Memory B cell (primary cell): Measurements from ENCODE around the gene SCLT1.

Experiments
- ATAC-seq: fragments of 150-1000 bp; cut with Tn5 transposase; 2 replicates; pipeline ENCODE4 v1.10.0; 2021; ENCODE audit warnings: low read depth, mild to moderate bottlenecking, moderate library complexity
- DNase-seq, 2 donors: peaks; one replicate each; pipeline ENCODE4 v3.0.0; 2022; ENCODE audit warnings: low spot score in 2 of 2
- H3K27ac Mint-ChIP-seq: one replicate; pipeline ENCODE4 v1.8.0; 2022; ENCODE audit warnings: mild to moderate bottlenecking, moderate library complexity, mixed read lengths
- H3K27me3 Mint-ChIP-seq: one replicate; pipeline ENCODE4 v1.8.0; 2022; ENCODE audit warnings: mixed read lengths
- H3K36me3 Mint-ChIP-seq: one replicate; pipeline ENCODE4 v1.8.0; 2022; ENCODE audit warnings: mild to moderate bottlenecking, mixed read lengths
- H3K4me1 Mint-ChIP-seq: one replicate; pipeline ENCODE4 v1.8.0; 2022; ENCODE audit warnings: mixed read lengths
- H3K4me3 Mint-ChIP-seq: one replicate; pipeline ENCODE4 v1.8.0; 2022; ENCODE audit warnings: mild to moderate bottlenecking, moderate library complexity, mixed read lengths
- H3K9me3 Mint-ChIP-seq: one replicate; pipeline ENCODE4 v1.8.0; 2022; ENCODE audit warnings: mixed read lengths

Gene SCLT1

DNA sequence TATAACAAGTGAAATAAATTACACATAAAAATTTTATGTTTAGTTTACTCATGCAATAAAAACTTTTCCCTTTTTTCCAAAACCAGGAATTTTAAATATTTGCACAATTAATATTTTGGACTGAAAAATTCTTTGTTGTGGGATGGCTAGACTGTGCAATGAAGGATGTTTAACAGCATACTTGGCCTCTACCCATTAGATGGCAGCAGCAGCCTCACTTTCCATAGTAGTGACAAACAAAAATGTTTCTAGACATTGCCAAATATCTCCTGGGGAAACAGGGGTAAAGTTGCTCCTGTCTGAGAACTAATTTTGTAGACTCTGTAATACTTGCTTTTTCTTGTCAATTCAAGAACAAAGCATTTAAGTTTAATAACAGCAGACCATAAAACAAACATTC, 49.8 kb downstream of the SCLT1 start:
- ATAC-seq (no peak), DNase-seq (no peak)
- no peaks in the 10 kb centered on the region for H3K9me3 Mint-ChIP-seq
- no peak overlapping the region for H3K4me3 Mint-ChIP-seq
- H3K27me3 Mint-ChIP-seq, result no peaks in the 10 kb centered on the region
- peaks cover 10% of the 10 kb centered on the region for H3K36me3 Mint-ChIP-seq
- H3K27ac Mint-ChIP-seq, result no peak overlapping the region
- H3K4me1 Mint-ChIP-seq, result peaks cover 2% of the 10 kb centered on the region

DNA sequence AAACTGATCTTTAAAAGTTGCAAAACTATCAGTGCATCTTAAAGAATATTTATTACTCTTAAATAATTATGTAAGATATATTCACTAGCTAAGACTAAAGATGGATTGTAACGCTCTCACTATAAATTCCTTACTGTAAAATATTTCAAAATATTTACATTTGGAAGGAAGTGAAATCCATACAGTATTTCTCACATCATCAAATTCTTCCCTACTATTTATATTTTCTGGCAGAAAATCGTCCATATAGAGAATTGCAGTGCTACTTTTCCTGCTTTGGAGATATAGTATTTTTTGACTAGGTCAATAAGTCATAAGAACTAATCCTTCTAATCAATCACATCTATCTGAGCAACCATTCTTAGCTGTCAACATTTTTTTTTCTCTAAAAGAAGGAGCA, 52.9 kb downstream of the SCLT1 start:
- no peak overlapping the region for H3K27ac Mint-ChIP-seq
- ATAC-seq (no peak), DNase-seq (no peak)
- H3K4me3 Mint-ChIP-seq, result no peak overlapping the region
- H3K36me3 Mint-ChIP-seq, result peaks cover 20% of the 10 kb centered on the region
- H3K27me3 Mint-ChIP-seq, result no peaks in the 10 kb centered on the region
- no peaks in the 10 kb centered on the region for H3K4me1 Mint-ChIP-seq
- no peaks in the 10 kb centered on the region for H3K9me3 Mint-ChIP-seq

DNA sequence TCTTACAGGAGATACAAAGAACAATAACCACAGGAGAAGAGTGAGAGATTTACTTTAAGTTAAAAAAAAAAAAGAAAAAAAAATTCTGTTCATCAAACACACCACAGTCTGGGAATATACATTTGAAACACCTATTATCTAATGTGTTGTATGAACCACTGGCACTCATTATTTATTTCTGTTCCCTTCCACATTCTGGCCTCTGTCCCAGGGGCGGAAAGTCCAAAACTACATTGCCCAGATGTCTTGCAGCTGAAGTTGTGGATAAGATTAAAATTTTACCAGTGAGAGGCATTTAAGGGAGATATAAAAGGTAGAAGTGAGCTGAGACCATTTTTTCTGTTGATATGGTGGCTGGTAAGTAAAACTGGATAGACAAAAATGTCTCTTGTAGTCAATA, 56.2 kb downstream of the SCLT1 start:
- DNase-seq (no peak), ATAC-seq (no peak)
- no peaks in the 10 kb centered on the region for H3K9me3 Mint-ChIP-seq
- H3K4me1 Mint-ChIP-seq, result no peaks in the 10 kb centered on the region
- H3K27me3 Mint-ChIP-seq, result no peaks in the 10 kb centered on the region
- no peak overlapping the region for H3K4me3 Mint-ChIP-seq
- peaks cover 23% of the 10 kb centered on the region for H3K36me3 Mint-ChIP-seq
- no peak overlapping the region for H3K27ac Mint-ChIP-seq

DNA sequence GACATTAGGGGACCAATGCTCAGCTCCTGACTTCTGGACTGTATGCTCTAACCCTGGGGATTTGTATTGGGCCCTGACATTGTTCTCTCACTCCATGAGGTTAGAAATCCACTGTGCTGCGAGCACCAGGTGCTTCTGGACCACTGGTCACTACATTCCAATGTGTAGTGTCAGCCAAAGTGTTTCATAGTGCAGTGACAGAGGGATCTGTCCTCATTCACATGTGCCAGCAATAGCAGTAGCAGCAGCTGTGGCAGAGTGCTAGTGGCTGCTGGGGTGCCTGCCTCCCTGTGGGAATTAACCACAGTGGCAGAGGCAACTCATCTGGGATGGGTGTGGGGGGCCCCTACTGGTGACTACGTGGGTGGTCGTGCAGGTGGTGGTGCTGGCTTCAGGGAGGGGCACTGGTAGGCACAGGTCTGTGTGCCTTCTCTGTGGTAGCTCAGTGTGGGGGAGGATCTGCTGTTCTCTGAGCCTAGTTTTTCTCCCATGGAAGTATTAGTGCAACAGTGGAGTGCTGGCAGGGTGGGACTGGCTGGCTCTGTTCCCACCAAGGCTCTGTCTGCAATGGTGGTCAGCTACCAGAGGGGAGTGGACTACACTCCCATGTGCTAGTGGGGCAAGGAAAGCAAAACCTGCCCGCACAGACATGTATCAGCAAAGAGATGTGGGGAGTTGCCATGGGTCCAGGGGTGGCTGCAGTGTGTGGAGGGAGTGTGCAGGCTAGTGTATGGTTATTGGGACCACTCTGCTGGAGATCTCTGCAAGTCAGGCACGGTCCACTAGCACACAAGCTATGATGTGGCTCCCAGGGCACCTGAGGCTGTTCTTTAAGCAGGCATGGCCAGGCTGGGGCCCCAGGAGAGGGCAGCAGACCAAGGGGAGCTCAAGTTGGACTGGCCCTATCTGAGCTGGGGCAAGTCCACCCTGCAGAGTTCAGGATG, 78.5 kb downstream of the SCLT1 start:
- Mint-ChIP-seq H3K4me3 (no peak overlapping the region), H3K36me3 (peaks cover 16% of the 10 kb centered on the region), H3K27ac (no peak overlapping the region), H3K9me3 (peaks cover 21% of the 10 kb centered on the region), H3K27me3 (no peaks in the 10 kb centered on the region), H3K4me1 (no peaks in the 10 kb centered on the region)
- DNase-seq, result no peak
- ATAC-seq, result no peak

DNA sequence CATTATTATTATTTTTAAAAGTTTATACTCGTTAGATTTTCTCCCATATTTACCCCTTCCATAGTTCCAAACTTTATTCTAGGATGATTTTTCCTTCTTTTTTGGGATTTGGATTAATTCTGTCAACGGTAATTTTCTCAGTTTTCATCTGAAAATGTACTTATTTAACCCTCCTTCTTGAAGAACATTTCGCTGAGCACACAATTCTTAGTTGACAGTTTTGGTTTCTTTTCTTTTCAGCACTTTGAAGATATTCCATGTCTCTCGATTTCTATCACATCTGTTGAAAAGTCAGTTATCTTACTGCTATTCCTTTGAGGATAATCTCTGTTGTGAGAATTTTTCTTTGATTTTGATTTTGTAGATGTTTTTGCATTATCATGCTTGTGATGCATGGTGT, 85.2 kb downstream of the SCLT1 start:
- Mint-ChIP-seq H3K9me3 (peaks cover 28% of the 10 kb centered on the region), H3K36me3 (peaks cover 8% of the 10 kb centered on the region), H3K27ac (no peak overlapping the region), H3K4me3 (no peak overlapping the region), H3K27me3 (no peaks in the 10 kb centered on the region), H3K4me1 (no peaks in the 10 kb centered on the region)
- no peak for DNase-seq
- ATAC-seq, result no peak

DNA sequence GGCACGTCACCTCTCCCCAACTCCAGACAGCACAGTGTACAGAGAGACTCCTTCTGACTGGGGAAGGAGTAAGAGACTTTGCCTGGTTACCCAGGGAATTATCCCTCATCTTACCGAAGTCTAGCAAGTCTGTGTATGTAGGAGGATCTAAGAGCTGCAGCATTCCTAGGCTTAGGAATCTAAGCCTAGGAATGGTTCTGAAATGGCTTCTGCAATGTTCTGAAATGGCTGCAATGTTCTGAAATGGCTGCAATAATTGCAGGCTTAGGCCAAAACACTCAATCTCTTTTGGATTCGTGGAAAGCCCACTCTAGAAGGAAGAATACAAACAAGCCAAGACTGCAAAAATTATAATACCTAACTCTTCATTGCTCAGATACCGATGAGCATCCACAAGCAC, 106.4 kb downstream of the SCLT1 start:
- peaks cover 39% of the 10 kb centered on the region for H3K36me3 Mint-ChIP-seq
- peaks cover 5% of the 10 kb centered on the region for H3K9me3 Mint-ChIP-seq
- H3K27me3 Mint-ChIP-seq, result no peaks in the 10 kb centered on the region
- ATAC-seq (no peak), DNase-seq (no peak)
- no peaks in the 10 kb centered on the region for H3K4me1 Mint-ChIP-seq
- no peak overlapping the region for H3K27ac Mint-ChIP-seq
- H3K4me3 Mint-ChIP-seq, result no peak overlapping the region

DNA sequence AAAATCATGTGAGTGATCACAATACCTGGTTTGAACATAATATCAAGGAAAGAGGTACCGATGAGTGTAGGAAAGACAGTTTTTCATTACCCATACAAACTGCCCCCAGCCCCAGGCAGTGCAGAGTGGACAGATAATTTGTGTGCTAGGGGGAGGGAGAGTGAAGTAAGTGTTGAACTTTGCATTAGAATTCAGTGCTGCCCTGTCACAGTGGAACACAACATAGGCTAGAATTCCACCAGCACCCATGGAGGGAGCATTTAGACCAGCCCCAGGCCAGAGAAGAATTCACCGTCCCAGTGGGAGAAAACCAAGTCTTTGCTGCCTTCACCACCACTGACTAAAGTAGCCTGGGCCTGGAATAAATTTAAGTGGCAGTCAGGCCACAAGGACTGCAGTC, 107.3 kb downstream of the SCLT1 start:
- no peak for ATAC-seq
- Mint-ChIP-seq H3K27ac (no peak overlapping the region), H3K4me1 (no peaks in the 10 kb centered on the region), H3K9me3 (peaks cover 5% of the 10 kb centered on the region), H3K4me3 (no peak overlapping the region), H3K36me3 (peaks cover 37% of the 10 kb centered on the region), H3K27me3 (no peaks in the 10 kb centered on the region)
- DNase-seq, result no peak

DNA sequence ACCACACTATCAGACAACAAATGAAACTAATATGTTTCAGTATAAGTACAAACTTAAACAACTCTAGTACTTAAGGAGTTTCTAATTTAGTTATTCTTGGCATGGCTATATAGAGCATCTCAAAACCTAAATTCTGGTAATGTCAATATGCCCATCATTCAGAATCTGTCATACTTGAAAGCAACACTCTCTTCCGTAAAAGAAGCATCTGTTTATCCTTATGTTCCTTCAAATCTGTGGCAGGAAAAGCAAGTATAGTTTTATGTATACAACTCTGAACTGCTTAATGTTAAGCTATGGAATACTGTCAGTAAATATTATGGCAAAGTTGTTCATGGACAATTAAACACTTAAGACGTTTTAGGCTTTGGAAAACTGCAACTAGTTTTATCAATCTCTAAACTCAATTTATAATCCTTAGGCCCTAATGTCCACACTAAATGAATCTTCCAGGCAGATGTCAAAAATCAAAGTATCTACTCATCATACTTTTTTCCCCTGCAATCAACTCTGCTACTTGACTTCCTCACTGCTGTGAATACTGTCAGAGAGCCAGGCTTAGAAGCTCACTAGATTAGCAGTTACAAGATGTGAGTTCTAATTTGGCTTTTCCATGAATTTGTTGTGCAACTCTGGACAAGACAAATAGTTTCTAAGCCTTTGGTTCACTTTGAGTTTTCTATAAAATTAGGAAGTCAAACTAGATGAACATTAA, 109.4 kb downstream of the SCLT1 start:
- Mint-ChIP-seq H3K36me3 (peaks cover 22% of the 10 kb centered on the region), H3K4me3 (no peak overlapping the region)

DNA sequence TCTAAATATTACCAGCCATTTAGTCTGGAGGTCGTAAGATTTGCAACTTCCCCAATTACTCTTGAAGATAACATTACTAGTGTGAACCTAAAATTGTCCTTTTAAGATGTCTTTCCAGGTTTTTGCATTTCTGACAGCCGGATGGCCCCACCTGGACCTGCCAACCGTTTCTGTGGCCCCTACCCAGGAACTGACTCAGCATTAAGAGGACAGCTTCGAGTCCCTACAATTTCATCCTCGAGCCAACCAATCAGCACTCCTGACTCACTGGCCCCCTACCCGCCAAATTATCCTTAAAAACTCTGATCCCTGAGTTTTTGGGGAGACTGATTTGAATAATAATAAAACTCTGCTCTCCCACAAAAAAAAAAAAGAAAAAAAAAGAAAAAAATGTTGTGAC, 112.0 kb downstream of the SCLT1 start:
- DNase-seq, result no peak
- ATAC-seq, result no peak
- H3K9me3 Mint-ChIP-seq, result no peaks in the 10 kb centered on the region
- H3K4me1 Mint-ChIP-seq, result no peaks in the 10 kb centered on the region
- H3K4me3 Mint-ChIP-seq, result no peak overlapping the region
- H3K27ac Mint-ChIP-seq, result no peak overlapping the region
- no peaks in the 10 kb centered on the region for H3K27me3 Mint-ChIP-seq
- H3K36me3 Mint-ChIP-seq, result peaks cover 9% of the 10 kb centered on the region

More for the DNA sequence above, 109.4 kb downstream of the SCLT1 start:
- ATAC-seq, result no peak
- peaks cover 2% of the 10 kb centered on the region for H3K9me3 Mint-ChIP-seq
- DNase-seq, result no peak
- no peaks in the 10 kb centered on the region for H3K4me1 Mint-ChIP-seq
- H3K27me3 Mint-ChIP-seq, result no peaks in the 10 kb centered on the region
- no peak overlapping the region for H3K27ac Mint-ChIP-seq

DNA sequence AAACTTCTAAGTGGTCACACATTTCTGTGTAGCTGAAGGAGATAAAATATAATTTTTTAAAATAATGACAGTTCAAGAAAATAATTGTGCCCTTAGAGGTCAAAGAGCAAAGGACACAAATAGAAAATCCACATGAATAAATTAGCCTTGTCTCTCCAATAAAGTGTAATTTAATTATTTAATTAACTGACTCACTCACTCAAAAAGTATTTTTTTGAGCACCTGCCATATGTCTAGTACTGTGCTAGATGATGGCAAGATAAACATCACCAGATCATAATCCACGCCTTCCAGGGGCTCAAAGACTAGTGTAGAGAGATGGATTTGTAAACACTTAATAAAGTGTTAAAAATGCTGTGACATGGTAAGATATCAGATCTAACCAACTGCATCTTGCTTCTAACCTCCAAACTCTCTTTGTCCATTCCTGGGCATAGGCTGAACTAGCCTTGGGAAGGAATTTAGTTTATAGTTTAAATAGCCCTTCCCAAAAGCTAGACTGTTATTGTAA, 112.5 kb downstream of the SCLT1 start:
- Mint-ChIP-seq H3K36me3 (peaks cover 8% of the 10 kb centered on the region), H3K4me3 (no peak overlapping the region), H3K4me1 (no peaks in the 10 kb centered on the region), H3K9me3 (no peaks in the 10 kb centered on the region), H3K27me3 (no peaks in the 10 kb centered on the region), H3K27ac (no peak overlapping the region)
- ATAC-seq (no peak), DNase-seq (no peak)

DNA sequence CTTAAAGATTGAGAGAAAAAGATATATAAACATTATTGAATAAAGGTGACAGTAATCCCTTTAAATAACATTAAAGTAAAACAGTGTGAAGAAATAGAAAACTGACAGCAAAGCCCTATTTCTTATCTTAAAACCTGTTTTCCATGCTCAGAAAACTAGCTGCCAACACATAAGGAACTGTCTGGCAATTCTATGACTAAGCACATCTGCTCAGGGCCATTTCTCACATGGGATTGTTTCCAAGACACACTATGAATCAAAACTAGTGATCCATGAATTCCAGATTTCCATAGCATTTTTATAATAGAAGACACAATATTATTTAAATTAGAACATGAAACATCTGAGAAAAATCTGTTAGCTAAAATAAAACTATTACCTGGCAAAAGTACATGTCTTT, 113.4 kb downstream of the SCLT1 start:
- Mint-ChIP-seq H3K4me3 (no peak overlapping the region), H3K27ac (no peak overlapping the region), H3K36me3 (peaks cover 6% of the 10 kb centered on the region), H3K4me1 (no peaks in the 10 kb centered on the region), H3K9me3 (no peaks in the 10 kb centered on the region), H3K27me3 (no peaks in the 10 kb centered on the region)
- DNase-seq, result no peak
- no peak for ATAC-seq

DNA sequence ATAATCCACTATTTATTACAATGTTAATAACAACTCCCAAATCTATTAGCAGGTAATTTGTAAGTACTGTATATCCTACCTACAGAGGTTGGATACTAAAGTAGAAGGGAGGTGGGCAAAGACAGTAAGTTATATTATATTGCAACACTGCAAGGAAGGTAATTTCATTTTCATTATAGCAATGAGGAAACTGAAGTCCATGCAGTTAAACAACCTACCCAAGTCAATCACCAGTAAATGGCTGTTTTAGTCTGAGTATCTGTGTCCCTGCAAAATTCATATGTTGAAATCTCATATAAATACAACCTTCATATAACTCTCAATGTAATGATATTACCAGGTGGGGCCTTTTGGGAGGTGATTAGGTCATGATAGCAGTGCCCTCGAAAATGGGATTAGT, 114.4 kb downstream of the SCLT1 start:
- Mint-ChIP-seq H3K36me3 (peaks cover 4% of the 10 kb centered on the region), H3K27me3 (no peaks in the 10 kb centered on the region), H3K4me1 (no peaks in the 10 kb centered on the region), H3K4me3 (no peak overlapping the region), H3K27ac (no peak overlapping the region), H3K9me3 (no peaks in the 10 kb centered on the region)
- DNase-seq, result no peak
- no peak for ATAC-seq

DNA sequence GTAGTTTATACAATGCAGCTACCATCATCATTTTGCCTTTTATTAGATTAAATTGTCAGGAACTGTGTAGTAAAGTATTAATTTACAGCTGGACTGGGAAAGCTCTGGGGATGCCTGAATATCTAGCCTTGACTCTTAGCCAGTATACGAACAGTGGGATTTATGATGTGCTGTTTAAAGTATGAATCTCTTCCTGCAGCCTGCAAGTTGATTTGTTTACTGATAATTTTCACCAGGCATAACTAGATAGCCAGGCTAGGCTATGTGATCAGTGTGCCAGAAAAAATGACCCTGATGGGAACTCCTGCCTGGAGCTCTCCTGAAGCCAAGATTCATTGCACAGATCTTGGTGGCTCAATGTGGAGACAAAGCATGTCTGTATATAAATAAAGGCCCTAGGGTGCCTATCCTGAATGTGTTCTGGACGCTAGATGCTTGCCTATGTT, 119.2 kb downstream of the SCLT1 start:
- no peak overlapping the region for H3K27ac Mint-ChIP-seq
- no peak overlapping the region for H3K4me3 Mint-ChIP-seq
- no peaks in the 10 kb centered on the region for H3K27me3 Mint-ChIP-seq
- DNase-seq (no peak), ATAC-seq (no peak)
- H3K4me1 Mint-ChIP-seq, result no peaks in the 10 kb centered on the region
- H3K36me3 Mint-ChIP-seq, result peaks cover 5% of the 10 kb centered on the region
- H3K9me3 Mint-ChIP-seq, result no peaks in the 10 kb centered on the region

DNA sequence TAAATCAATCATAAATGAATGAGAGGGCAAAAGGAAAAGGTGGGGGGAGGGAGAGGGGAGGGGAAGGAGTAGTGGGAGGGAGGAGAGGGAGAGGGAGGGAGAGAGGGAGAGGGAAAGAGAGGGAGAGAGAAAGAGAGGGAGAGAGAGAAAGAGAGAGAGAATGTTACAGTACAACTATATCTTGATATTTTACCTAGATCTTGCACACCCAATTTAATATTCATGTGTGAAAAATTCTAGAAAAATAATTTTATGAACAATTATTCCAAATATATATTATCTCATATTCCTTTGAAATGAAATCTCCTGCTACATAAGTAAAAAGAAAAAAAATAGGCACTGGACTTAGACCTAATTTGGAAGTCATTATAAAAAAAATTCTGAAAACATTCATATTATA, 120.0 kb downstream of the SCLT1 start:
- Mint-ChIP-seq H3K4me1 (no peaks in the 10 kb centered on the region), H3K36me3 (peaks cover 11% of the 10 kb centered on the region), H3K4me3 (no peak overlapping the region), H3K27ac (no peak overlapping the region), H3K27me3 (no peaks in the 10 kb centered on the region), H3K9me3 (no peaks in the 10 kb centered on the region)
- DNase-seq, result no peak
- no peak for ATAC-seq
